ENCODE data around the gene SYT8.

Gene SYT8

DNA sequence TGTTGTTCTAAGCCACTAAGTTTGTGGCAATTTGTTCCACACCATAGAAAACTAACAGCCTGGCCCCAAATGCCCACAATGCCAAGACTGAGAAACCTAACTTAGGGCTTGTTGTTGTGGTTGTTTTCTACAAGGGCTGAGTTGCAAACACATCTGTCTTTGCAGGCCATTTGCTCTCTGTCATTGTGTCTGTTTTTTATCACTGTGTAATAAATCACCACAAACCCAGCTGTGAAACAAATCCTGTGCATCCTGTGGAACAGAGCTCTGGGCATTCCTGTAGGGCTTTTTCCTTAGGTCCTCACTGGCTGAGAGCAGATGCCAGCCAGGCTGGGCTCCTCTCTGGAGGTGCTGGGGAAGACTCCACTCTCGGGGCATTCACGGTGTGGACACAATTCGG is 15.7 kb upstream of the SYT8 start:
- DNase-seq, result no peak

DNA sequence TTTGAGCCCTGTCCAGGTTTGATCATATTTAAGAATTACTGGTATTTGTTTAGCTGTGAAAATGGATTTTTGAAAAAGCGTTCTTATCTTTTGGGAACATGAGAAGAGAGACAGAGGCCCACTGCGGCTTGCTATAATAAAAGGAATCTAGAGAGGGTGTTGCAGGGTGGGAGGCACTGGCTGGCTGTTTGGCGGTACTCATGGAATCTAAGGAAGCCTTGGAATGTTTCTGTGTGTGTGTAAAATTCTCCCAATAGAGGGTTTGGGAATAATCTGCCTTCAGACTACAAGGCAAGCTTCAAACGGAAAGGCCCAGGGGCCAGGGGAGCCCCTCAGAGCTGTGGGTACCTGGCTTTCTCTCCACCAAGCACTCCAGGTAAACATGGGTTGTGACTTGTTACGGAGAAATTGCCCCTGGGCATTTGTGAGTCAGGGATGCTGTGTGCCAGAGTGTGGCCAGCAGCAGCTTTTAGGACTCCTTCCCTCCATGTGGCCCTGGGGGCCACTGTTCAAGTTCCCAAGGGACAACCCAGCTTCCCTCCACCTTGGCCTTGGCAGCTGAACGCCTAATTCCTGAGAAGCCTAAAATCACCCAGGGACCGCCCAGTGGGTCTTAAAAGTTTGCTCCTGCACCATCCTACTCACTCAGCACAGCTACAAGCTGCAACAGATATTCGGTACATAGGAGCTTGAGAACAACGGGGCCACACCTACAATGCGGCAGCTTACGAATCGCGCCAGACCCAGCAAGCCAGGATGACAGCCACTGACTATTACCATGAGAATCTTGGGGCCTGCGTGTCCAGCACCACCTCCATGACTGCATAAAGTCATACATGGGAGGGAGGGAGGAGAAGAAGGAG is 14.1 kb upstream of the SYT8 start:
- DNase-seq, result no peak

DNA sequence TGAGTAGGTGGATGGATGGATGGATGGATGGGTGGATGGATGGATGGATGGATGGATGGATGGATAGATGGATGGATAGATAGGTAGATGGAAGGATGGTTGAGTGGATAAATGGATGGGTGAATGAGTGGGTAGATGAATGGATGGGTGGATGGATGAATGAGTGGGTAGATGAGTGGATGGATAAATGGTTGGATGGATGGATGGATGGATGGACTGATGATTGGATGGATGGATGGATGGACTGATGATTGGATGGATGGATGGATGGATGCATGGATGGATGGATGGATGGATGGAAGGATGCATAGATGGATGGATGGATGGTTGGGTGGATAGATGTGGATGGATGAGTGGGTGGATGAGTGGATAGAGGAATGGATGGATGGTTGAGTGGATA is 13.2 kb upstream of the SYT8 start:
- no peak for DNase-seq

- DNase-seq, result no peak
These were observed 12.0 kb upstream of the SYT8 start for GRCh38 chr11:1822648-1823375.

GRCh38 chr11:1823376-1824220 is 11.2 kb upstream of the SYT8 start:
- DNase-seq, result no peak

DNA sequence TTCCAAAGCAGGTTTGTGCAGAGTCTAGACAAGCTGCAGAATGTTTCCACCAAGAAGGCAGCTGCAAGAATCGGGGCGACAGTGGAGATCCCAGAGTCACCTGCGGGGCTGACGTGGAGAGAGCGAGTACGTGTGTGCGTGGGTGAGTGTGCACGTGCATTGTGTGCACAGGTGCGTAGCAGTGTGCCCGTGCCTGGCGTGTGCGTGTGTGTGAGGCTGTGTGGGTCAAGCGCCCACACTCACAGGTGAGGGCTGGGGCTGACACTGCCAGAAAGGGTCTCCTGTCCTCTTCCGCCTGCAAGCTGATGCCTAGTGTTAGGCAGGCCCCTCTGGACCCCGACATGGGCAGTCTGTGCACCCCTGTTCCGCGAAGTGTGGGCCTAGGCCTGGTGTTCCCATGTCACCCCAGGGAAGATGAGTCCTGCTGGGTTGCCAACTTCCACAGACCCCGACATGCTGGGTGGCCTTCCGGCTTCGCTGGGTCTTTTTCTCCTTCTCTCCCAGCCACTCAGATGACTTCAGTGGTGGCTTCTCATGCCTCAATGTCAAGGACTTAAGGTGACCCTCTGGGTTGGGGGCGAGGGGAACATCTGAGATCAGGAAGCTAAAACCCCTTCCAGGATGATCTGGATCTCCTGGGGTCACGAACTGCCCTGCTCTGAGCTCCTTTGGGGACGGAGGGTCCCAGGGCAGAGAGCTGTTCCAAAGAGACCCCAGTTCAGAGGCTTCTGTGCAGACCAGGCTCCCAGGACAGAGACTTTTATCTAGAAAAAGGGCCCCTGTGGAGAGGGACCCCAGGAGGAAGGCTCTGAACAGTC is 10.4 kb upstream of the SYT8 start:
- DNase-seq, result no peak

DNA sequence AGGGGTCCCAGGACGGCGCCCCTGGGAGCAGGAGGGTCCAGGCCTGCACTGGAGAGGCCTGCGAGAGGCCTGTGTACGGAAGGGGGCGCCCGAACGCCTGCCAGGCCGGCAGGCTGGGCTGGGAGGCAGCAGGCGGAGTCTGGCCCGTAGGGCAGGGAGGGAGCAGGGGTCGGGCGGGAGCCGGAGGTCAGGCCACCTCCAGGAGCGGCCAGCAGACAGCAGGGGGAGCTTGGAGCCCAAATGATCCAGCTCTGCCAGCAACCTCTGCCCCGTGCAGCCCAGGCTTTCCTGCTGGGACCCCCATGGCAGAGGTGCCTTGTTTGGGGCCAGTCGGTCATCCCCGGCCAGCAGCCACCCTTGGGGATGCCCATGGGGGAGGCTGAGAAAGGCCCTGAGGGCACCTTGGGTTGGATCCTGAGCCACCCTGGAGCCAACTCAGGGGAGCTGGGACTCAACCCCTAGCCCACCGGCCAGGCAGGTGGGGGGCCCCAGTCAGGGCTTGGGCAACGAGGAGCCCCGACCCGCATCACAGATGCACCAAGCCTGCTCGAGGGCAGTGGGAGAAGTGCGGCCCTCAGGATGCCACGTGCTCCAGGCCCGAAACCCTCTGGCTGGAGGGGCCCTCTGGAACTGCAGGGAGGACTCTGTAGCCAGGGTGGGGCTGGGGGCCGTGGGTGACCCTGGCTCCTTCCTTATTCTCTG is 9.6 kb upstream of the SYT8 start:
- DNase-seq, result peak; percentile 66

DNA sequence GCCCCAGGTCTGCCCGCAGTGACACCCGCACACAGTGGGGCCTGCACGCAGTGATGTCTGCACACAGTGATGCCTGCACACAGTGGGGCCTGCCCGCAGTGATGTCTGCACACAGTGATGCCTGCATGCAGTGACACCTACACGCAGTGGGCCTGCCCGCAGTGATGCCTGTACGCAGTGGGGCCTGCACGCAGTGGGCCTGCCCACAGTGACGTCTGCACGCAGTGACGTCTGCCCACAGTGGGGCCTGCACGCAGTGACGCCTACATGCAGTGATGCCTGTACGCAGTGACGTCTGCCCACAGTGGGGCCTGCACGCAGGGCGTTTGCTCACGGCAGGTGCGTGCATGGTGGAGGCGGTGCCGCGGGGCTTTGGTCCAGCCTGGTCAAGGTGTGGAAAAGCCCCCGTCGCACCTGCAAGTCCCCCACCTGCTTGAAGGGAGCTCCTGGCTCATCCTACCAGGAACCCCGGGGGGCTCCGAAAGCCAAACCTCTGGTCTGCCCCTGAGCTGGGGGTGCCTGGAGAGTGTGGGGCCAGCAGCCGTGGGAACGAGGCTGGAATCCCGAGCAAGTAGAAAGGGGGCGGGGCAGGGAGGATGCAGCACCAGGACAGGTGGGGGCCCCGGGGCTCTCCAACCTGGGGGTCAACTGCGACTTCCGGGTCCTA is 8.9 kb upstream of the SYT8 start:
- DNase-seq, result no peak

GRCh38 chr11:1826552-1827094 is 8.2 kb upstream of the SYT8 start:
- DNase-seq, result no peak

DNA sequence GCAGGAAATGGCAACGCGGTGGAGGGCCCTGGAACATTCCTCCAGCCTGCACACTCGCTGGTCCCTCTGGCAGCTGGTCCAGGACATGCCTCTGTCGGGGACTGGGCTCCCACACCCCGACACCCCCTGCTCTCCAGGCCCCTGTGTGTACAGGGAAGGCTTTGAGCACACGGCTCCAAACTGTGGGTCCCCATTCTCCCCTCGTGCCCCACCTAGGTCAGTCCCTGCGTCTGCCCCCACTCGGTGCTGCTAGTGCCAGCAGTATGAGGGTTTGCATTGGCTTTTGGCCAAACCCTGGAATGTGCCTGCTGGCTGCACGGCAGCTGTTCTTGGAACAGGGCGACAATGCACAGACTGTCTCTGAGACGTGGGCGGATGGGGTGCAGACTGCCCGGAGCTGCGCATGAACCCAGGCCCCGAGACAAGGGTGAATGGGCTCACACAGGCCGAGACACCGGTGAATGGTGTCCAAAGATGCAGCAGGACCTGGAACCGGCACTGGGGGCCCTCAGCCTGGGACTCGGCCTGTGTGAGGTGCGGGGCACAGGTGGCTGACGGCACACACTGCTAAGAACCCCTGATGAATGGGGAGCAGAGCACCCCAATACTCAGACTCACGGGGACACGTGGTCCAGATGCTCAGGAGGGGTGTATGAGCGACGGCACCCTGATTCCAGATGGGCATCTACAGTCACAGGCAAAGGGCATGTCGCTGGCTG is 7.5 kb upstream of the SYT8 start:
- DNase-seq, result no peak

DNA sequence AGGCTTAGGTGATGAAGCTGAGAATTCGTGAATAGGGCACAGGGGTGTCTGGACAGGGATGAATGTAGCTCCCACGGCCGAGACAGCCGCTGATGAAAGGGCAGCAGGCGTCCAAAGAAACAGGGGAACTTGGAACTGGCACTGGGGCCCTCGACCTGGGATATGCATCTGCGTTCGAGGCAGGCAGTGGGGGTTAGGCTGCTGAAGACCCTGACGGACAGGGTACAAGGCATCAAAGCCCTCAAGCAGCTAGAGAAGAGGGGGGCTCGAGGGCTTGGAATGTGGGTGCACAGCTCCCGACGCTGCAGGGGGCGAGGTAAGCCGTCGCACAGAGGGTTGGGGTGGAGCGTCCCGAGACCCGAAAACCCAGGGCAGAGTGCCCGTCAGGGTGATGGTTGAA is 6.9 kb upstream of the SYT8 start:
- DNase-seq, result no peak

DNA sequence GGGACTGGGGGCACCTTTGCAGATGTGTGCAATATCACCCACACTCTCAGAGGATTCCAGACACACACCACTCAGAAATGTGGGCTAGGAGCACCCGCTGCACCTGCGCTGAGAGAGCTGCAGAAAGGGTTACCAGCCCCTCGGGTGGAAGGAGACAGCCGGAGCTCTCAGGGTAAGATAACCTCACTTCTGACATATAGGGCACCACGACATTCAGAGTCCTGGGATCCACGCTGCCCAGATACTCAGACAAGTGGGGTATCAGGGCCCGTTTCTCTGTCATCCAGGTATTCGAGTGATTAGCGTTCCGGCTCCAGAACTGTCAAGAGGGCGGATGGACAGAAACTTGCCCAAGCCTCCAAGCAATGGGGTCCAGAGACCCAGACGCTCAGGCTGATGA is 6.2 kb upstream of the SYT8 start:
- no peak for DNase-seq

GRCh38 chr11:1829039-1829820 is 5.6 kb upstream of the SYT8 start:
- DNase-seq, result no peak

DNA sequence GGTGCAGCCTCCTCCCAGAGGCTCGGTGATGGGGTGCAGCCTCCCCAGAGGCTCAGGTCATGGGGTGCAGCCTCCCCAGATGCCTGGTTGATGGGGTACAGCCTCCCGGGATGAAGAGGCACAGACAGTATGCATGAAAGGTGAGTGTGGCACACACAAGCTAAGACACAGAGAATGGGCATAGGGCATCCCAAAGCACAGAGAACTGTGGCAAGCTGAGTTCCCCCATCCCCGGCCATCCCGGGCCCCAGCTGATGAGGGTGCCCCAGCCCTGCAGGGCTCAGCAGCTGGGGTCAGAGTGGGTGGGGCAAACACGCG is 4.8 kb upstream of the SYT8 start:
- DNase-seq, result no peak

DNA sequence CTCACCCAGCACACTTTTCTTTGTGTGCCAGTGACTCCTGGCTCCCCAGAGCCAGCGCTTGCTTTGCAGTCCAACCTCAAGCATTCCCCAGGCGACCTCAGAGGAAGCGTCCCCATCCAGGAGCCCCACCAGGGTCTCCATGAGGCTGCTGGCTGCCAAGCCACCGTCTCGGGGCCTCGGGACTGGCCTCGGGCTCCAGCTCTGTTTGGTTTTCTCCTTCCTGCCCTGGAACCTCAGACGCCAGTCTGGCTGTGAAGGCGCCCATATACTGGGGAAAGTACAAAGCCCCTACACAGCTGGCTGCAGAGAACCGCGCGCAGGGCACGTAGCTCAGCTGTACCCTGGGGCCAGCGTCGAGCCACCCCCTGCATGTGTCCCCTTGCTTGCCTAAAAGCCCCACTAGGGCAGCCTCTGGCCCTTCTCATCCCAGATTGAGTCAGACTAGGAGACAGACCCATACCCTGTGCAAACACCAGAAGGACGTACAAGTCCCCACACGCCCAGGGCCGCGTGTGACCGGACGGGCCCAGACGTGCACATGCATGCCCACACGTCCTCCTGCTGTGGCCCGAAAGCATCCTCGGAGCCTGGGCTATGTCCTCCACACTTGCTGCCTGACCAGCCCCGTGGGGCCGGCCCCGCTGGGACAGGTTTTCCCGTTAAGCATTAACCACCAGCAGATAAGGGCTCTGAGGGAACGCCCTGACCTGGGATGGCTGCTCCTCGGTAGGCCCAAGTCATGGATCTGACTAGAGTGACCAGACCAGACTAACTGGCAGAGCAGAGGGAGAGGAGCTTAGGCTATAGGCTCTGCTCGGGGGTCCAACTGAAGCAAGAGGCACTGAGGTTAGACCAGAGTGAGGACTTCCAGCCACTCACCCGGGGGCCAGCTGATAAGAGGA is 4.2 kb upstream of the SYT8 start:
- DNase-seq, result peak; percentile 10

GRCh38 chr11:1831338-1832210 is 3.2 kb upstream of the SYT8 start:
- DNase-seq, result no peak

DNA sequence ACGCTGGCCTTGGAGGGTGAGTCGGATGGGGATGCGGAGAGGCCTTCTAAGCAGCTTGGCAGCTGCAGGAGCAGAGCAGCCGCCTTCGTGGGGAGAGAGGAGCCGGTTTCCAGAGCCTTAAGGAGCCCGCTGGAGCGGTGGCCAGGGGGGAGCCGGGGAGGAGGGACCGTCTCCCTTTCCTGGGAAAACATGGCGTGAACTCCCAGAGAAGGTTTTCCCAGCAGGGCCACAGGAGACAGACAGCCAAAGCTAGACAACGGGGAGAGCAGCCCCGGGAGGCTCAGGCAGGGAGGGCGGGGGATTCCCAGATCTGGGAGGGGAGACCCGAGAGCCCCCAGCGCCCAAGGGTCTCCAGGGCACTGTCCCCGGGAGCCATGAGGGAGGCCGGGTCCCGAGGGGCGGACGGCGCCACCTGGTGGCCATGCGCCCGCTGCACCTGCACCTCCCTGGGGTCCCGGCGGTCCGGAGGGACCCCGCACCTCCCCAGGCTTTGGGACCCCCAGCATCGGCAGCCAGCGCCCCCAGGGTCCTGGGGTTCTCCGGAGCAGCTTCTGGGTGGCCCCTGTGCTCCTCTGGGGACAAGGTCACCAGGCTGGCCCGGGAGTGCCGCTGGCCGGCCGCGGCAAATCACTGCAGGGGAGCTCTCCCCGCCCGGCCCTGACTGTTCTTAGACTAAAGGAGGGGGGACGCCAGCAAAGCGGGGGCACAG is 2.4 kb upstream of the SYT8 start:
- DNase-seq, result peak; percentile 87

Data from retina (tissue), 1 donor.